B cell (primary cell): ENCODE results near the gene ISOC2. TPM values are rescaled to one million over a fixed set of nuclear protein-coding genes. Genes with fewer than 3 reads are reported as not detected.

Experiments
- ATAC-seq: fragments of 200-7000 bp; cut with Tn5 transposase; one replicate; pipeline ENCODE4 v1.10.0; 2021; ENCODE audit warnings: low read depth, mild to moderate bottlenecking, moderate number of reproducible peaks, moderate library complexity
- CTCF ChIA-PET: fragments of 350-600 bp; sonication (Branson Sonifier 250); formaldehyde crosslinking; loops from one replicate; lab custom pipeline; 2021; ENCODE audit warnings: antibody characterized with exemption, inconsistent platforms; lab: Charles Lee
- POLR2A ChIA-PET: fragments of 350-600 bp; sonication (Branson Sonifier 250); formaldehyde crosslinking; loops from one replicate; lab custom pipeline; 2021; ENCODE audit warnings: antibody characterized with exemption; lab: Charles Lee
- DNase-seq: peaks from one replicate; pipeline ENCODE4 v3.0.0; 2013
- H2AFZ ChIP-seq: 2 replicates; pipeline ENCODE4 v1.6.1; 2012; ENCODE audit warnings: mild to moderate bottlenecking, low read depth, low read length; ENCODE audit not compliant: insufficient read depth, poor library complexity, severe bottlenecking
- H3K27ac ChIP-seq, 2 donors: 1 replicate in 1 of 2; 2 replicates in 1 of 2; pipeline ENCODE4 v1.5.1; 2012 to 2013; ENCODE audit warnings: low read length in 2 of 2, mild to moderate bottlenecking in 2 of 2, moderate library complexity in 1 of 2
- H3K27me3 ChIP-seq, 4 experiments: fragments of 200-600 bp in 1 of 4; sonication (generic) in 1 of 4; replicated peaks in 1 of 4; 1 replicate in 2 of 4; 2 replicates in 2 of 4; pipeline versions ENCODE4 v1.6.1 to v1.7.0; 2013 to 2016; ENCODE audit warnings: low read length in 3 of 4, mild to moderate bottlenecking in 2 of 4, mixed read lengths in 1 of 4, moderate library complexity in 1 of 4; ENCODE audit not compliant: insufficient read depth in 4 of 4, control insufficient read depth in 3 of 4; ENCODE audit errors: control extremely low read depth in 1 of 4
- H3K36me3 ChIP-seq, 2 experiments: replicated peaks in 1 of 2; 1 replicate in 1 of 2; 2 replicates in 1 of 2; pipeline versions ENCODE4 v1.6.1 to v1.7.1; 2013; ENCODE audit warnings: low read length in 1 of 2; ENCODE audit not compliant: insufficient read depth in 2 of 2, control insufficient read depth in 1 of 2; ENCODE audit errors: control extremely low read depth in 1 of 2, extremely low read depth in 1 of 2
- H3K4me1 ChIP-seq, 2 donors: fragments of 200-600 bp in 1 of 2; sonication (generic) in 1 of 2; 1 replicate in 1 of 2; 2 replicates in 1 of 2; pipeline versions ENCODE4 v1.5.1 to v1.6.1; 2013 to 2017; ENCODE audit warnings: low read length in 2 of 2; ENCODE audit not compliant: control insufficient read depth in 2 of 2, insufficient read depth in 2 of 2
- H3K4me2 ChIP-seq: replicated peaks from 2 replicates; pipeline ENCODE3; 2012; ENCODE audit warnings: mild to moderate bottlenecking, low read depth, low read length; ENCODE audit not compliant: poor library complexity, severe bottlenecking
- H3K4me3 ChIP-seq, 5 experiments: fragments of 200-600 bp in 1 of 5; sonication (generic) in 1 of 5; 1 replicate in 3 of 5; 2 replicates in 2 of 5; pipeline versions ENCODE4 v1.5.1 to v1.7.0; 2011 to 2016; ENCODE audit warnings: low read length in 4 of 5, mild to moderate bottlenecking in 4 of 5, low read depth in 2 of 5, control low read depth in 1 of 5, moderate library complexity in 1 of 5; ENCODE audit not compliant: insufficient read depth in 1 of 5; ENCODE audit errors: control extremely low read depth in 1 of 5, extremely low read depth in 1 of 5
- H3K79me2 ChIP-seq: fragments of 200-600 bp; sonication (generic); one replicate; pipeline ENCODE4 v1.6.0; 2016; ENCODE audit warnings: low read length; ENCODE audit not compliant: control insufficient read depth, insufficient read depth
- H3K9ac ChIP-seq: fragments of 200-600 bp; sonication (generic); 2 replicates; pipeline ENCODE4 v1.6.1; 2017; ENCODE audit warnings: mild to moderate bottlenecking, low read length, moderate library complexity
- H3K9me3 ChIP-seq, 3 donors: one replicate each; pipeline versions ENCODE4 v1.6.1 to v1.7.1; 2013; ENCODE audit warnings: low read length in 2 of 3; ENCODE audit not compliant: control insufficient read depth in 2 of 3, insufficient read depth in 1 of 3; ENCODE audit errors: control extremely low read depth in 1 of 3
- H4K20me1 ChIP-seq: 2 replicates; pipeline ENCODE4 v1.6.0; 2012; ENCODE audit warnings: mild to moderate bottlenecking, low read length; ENCODE audit not compliant: insufficient read depth, control insufficient read depth, poor library complexity, severe bottlenecking
- H3K27ac Mint-ChIP-seq: one replicate; pipeline ENCODE4 v1.8.0; 2021; ENCODE audit warnings: mixed read lengths
- H3K27me3 Mint-ChIP-seq: one replicate; pipeline ENCODE4 v1.8.0; 2021; ENCODE audit warnings: mixed read lengths
- H3K4me1 Mint-ChIP-seq: one replicate; pipeline ENCODE4 v1.8.0; 2021; ENCODE audit warnings: mixed read lengths
- H3K4me3 Mint-ChIP-seq: one replicate; pipeline ENCODE4 v1.8.0; 2021; ENCODE audit warnings: mixed read lengths
- H3K9me3 Mint-ChIP-seq: one replicate; pipeline ENCODE4 v1.8.0; 2022; ENCODE audit warnings: mixed read lengths; ENCODE audit not compliant: insufficient read depth
- CTCF ChIP-seq: fragments of 200-600 bp; IDR thresholded peaks from one replicate; pipeline ENCODE4 v1.8.0; 2022; ENCODE audit warnings: antibody characterized with exemption, mild to moderate bottlenecking
- EZH2 ChIP-seq: IDR thresholded peaks from 2 replicates; pipeline ENCODE4 v1.6.1; 2012; ENCODE audit warnings: borderline replicate concordance, low read depth, mild to moderate bottlenecking, moderate library complexity, low read length; ENCODE audit not compliant: insufficient read depth, poor library complexity, severe bottlenecking
- WGBS: methylation state at CpG from one replicate; pipeline ENCODE4 v1.1.5; 2013; ENCODE audit warnings: missing lambda C conversion rate; ENCODE audit not compliant: insufficient coverage; 5-methylcytosine and 5-hydroxymethylcytosine counted together
- intact Hi-C: fragments of 100-400 bp; cut with micrococcal nuclease; formaldehyde crosslinking; loops from one replicate; pipeline ENCODE4 v1.10.0; 2022
- polyA plus RNA-seq: library from polyadenylated mRNA; depleted of rRNA; stranded (reverse); fragments of >200 nt; gene quantifications from 2 replicates; pipeline ENCODE4 v1.2.3, GENCODE V29; 2012
- total RNA-seq, 2 donors: library from RNA; stranded (reverse); fragments of 120-200 nt in 1 of 2; gene quantifications; 1 replicate in 1 of 2; 2 replicates in 1 of 2; pipeline versions ENCODE4 v1.2.3 to v1.2.4, GENCODE V29; 2013 to 2022

The ISOC2 gene
- total and polyA plus RNA-seq, 2 donors (not counting 1 experiment from before 2014, with no cell fraction given), result 10.0 to 27.6 TPM

GRCh38 chr19:55474269-55475265 lies 13.1 kb upstream of the ISOC2 start:
- DNase-seq, result no peak
- CTCF ChIA-PET, result interaction anchor here (1.0 to 5.1 kb wide), 3 partner anchors 13 to 178 kb away, joined by 3 to 45 read pairs (median 11); partner anchors contain the start of gene ISOC2
- Histone ChIP-seq H3K27me3 (no peaks in the 10 kb centered on the region), H3K27ac (no peak overlapping the region), H3K4me3 (no peak overlapping the region), H3K4me2 (no peak overlapping the region), H3K9me3 (no peaks in the 10 kb centered on the region), H3K9ac (no peak overlapping the region), H3K79me2 (peaks cover 22% of the 10 kb centered on the region), H3K36me3 (no peaks in the 10 kb centered on the region), H4K20me1 (peaks cover 16% of the 10 kb centered on the region), H2AFZ (no peak overlapping the region), H3K4me1 (peaks cover 15 to 21% of the 10 kb centered on the region in 2 donors)
- H3K27me3 Mint-ChIP-seq, result no peaks in the 10 kb centered on the region
- intact Hi-C loops, result no loop called here
- TF ChIP-seq CTCF (no peak), EZH2 (no peak)
- WGBS, result 95% methylated on average over 10 of the region's 19 CpGs
- no peak for ATAC-seq
- H3K27ac Mint-ChIP-seq, result no peak overlapping the region
- no peaks in the 10 kb centered on the region for H3K9me3 Mint-ChIP-seq
- peak overlapping the region; percentile 53 for H3K4me3 Mint-ChIP-seq
- POLR2A ChIA-PET, result interaction anchor here (0.5 to 0.6 kb wide), 3 partner anchors 30 to 126 kb away, joined by 3 to 5 read pairs (median 4); no protein-coding TSS in a partner anchor
- peaks cover 28% of the 10 kb centered on the region for H3K4me1 Mint-ChIP-seq
